ENCODE results near the gene GSE1. TPM values are rescaled to one million over a fixed set of nuclear protein-coding genes. Genes with fewer than 3 reads are reported as not detected.
A peak's percentile ranks its signal among the peaks of the same experiment; 100 is the strongest.

GSE1 gene
- total RNA-seq, 1 experiment from 2014 or later = 38.4 TPM

GRCh38 chr16:85609539-85609938, 3.6 kb upstream of the GSE1 start:
- no TSS peak for BruUV-seq (replicated peaks)
- DNase-seq = no peak
- Histone ChIP-seq H3K27ac (ENCODE audit: low read length) (no peak overlapping the region), H2AFZ (ENCODE audit: low read length) (no peak overlapping the region), H3F3A (ENCODE audit: low read length, unreplicated experiment) (no peaks in the 10 kb centered on the region), H4K20me1 (ENCODE audit: low read length) (no peaks in the 10 kb centered on the region), H3K79me2 (ENCODE audit: low read length) (peaks cover 11% of the 10 kb centered on the region), H3K36me3 (ENCODE audit: low read depth, low read length) (no peaks in the 10 kb centered on the region), H3K4me2 (ENCODE audit: low read length) (peak overlapping the region; percentile 86), H3K9me2 (replicated peaks; ENCODE audit: low read length) (no peaks in the 10 kb centered on the region), H3K9ac (ENCODE audit: low read length) (no peak overlapping the region), H3K27me3 (ENCODE audit: low read length) (no peaks in the 10 kb centered on the region), H3K9me3 (ENCODE audit: low read length) (no peaks in the 10 kb centered on the region), H3K4me3 (ENCODE audit: low read length) (no peak overlapping the region), H3K4me1 (ENCODE audit: insufficient read depth, low read length) (peaks cover 20% of the 10 kb centered on the region)
- TF ChIP-seq EZH2 (IDR thresholded peaks at IDR 0.05; ENCODE audit: low read length, unreplicated experiment) = no peak
- no peak for TF ChIP-seq CTCF (conservative IDR thresholded peaks at IDR 0.05; ENCODE audit: low read depth, low read length)
- TF ChIP-seq EZH2phosphoT487 (IDR thresholded peaks at IDR 0.05; ENCODE audit: borderline replicate concordance, low read length) = no peak
- no peak for ATAC-seq
- CTCF ChIA-PET = interaction anchor here (0.5 kb wide), 1 partner anchor 75 kb away, joined by 3 read pairs; no protein-coding TSS in a partner anchor
- intact Hi-C loops (cut with micrococcal nuclease) = no loop called here
- POLR2A ChIA-PET (ENCODE audit: unreplicated experiment) = no interaction called here

- TF ChIP-seq EZH2 (IDR thresholded peaks at IDR 0.05; ENCODE audit: low read length, unreplicated experiment) (no peak), EZH2phosphoT487 (IDR thresholded peaks at IDR 0.05; ENCODE audit: borderline replicate concordance, low read length) (no peak), CTCF (conservative IDR thresholded peaks at IDR 0.05; ENCODE audit: low read depth, low read length) (no peak)
- no peaks in the 10 kb centered on the region for H3K27me3 ChIP-seq (ENCODE audit: low read length)
- CTCF ChIA-PET = interaction anchor here (0.6 kb wide), 1 partner anchor 1558 kb away, joined by 3 read pairs; no protein-coding TSS in a partner anchor
- intact Hi-C loops (cut with micrococcal nuclease) = loop anchor here (1.0 to 10.0 kb wide), 2 partner anchors 53 to 215 kb away; no protein-coding TSS in a partner anchor
- H3K9me3 ChIP-seq (ENCODE audit: low read length) = no peaks in the 10 kb centered on the region
- H3K36me3 ChIP-seq (ENCODE audit: low read depth, low read length) = no peaks in the 10 kb centered on the region
- no peaks in the 10 kb centered on the region for H3K9me2 ChIP-seq (replicated peaks; ENCODE audit: low read length)
- H3F3A ChIP-seq (ENCODE audit: low read length, unreplicated experiment) = no peaks in the 10 kb centered on the region
- ATAC-seq = no peak; the same call in 1 of the 2 replicates
- no TSS peak for BruUV-seq (replicated peaks)
- POLR2A ChIA-PET (ENCODE audit: unreplicated experiment) = interaction anchor here (0.7 kb wide), 1 partner anchor 41 kb away, joined by 4 read pairs; no protein-coding TSS in a partner anchor
- peak; percentile 31 for DNase-seq
- H2AFZ ChIP-seq (ENCODE audit: low read length) = no peak overlapping the region; the same call in 1 of the 2 replicates
- peaks cover 15% of the 10 kb centered on the region for H3K79me2 ChIP-seq (ENCODE audit: low read length)
- peaks cover 20% of the 10 kb centered on the region for H3K4me1 ChIP-seq (ENCODE audit: insufficient read depth, low read length)
- H3K4me3 ChIP-seq (ENCODE audit: low read length) = peak overlapping the region; percentile 50; the same call in 1 of the 2 replicates
- H3K9ac ChIP-seq (ENCODE audit: low read length) = no peak overlapping the region
- peak overlapping the region; percentile 86 for H3K4me2 ChIP-seq (ENCODE audit: low read length)
- no peaks in the 10 kb centered on the region for H4K20me1 ChIP-seq (ENCODE audit: low read length)
- no peak overlapping the region for H3K27ac ChIP-seq (ENCODE audit: low read length)
Measured at GRCh38 chr16:85610059-85610445, 3.1 kb upstream of the GSE1 start.

Measured in PC-3 (cell line).